Measurements from ENCODE around the gene TBX4.
"Not testable (repeated sequence)": the region's sequence is repeated elsewhere in the genome, so short reads cannot be mapped to it uniquely, and the experiment has no call there.

TBX4 gene

DNA sequence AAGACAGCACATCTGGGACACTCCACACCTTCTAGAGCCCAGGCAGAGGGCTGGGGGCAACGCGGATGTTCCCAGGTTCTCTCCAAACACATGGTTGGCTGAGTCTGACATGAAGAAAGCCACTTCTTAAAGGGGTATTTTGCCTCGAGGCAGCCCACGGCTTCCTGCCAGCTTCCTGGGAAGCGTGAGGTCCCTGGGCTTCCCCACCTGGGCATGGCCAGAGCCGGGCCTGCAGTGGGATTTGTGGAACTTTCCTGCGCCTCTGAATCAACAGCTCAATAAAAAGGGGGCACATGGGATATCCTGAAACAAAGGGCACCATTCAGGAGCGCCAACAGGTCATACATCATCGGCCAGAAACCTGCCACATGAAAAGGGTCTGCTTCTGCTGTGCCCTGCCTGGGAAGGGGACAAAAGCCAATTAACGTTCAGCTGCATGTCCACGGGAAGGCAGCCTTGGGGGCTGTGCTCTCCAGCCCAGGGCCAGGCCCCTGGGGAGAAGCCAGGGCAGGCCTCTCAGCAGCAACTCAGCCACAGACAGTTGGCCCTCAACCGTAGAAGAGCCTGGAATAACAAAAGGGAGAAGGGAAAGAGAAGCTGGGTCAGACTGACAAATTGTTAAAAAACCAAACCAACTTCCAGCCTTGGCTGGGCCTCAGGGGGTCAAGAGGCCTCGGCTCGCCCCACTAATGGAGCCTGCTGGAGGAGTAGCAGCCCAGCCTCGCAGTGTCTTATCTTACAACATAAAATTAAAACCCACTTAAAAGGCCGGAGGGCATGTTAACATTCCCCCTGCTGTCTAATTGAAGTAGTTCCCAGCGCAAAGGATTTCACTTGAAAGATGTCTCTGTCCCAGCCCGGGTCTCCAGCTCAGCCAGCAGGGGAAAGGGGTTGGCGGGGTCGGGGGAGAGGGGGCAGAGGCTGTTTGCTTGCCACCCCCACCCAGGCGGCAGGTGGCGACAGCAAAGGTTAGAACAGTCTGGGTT lies 34.2 kb downstream of the TBX4 start:
- peak; percentile 95 for DNase-seq

DNA sequence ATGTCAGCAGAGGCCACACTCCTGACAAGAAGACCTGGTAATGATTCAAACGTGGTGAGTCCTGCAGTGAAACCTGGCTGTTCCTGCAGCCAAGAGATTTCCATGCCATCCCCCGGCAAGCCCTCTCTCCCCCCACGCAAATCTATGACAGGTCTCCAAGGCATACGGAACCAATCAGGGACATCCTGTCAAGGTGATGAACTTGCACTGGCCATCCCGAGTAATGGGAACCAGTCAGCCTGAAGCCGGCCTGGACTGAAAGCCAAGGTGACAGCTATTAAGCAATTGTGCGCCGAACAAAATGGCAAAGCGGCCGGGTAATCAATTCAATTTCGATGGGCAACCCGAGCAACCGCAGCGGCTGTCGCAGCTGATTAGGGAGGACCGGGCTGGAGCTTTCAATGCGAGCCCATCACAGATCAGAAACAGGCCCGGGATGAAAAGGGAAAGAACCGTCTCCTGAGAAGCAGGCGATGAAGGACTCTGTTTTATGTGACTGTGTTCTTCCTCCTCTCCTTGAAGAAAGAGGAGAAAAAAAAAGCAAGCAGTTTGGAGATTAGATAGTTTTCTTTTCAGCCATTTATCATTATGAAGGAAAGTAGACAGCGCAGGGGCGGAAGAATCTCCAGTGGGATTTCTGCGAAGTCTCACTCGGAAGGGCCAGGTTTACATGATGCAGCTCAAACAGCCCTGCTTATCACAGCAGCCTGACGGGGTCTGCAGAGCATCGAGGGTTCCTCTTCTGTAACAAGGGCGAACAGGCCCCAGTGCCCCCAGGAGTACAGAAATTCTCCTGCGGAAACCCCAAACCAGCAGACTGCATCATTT lies 35.2 kb downstream of the TBX4 start:
- peak; percentile 79 for DNase-seq

DNA sequence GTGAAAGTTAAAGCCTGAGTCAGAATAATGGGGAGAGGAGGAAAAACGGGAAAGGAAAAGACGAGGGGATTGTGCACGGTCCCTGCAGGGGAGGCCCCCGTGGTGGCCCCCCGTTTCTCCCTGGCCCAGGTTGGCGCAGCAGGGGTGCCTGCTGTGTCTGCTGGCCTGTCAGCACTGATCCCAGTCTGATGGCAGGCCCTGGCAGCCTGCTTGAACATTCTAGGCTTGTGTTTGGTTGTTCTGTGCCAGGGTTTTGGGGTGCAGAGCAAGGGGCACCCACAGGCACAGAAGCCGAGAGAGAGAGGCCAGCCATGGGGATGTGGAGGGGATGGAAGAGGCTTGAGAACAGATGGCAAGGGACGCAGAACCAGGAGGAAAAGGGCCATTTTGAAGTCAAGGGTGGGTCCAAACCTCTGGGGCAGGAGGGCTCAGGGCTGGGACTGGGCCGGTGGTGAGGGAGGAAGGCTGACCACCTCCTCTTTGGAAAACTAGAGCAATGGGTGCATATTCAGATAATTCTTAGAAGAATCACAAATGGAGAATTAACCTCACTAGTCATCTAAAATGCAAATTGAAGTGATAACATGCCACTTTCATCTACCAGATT lies 35.9 kb downstream of the TBX4 start:
- DNase-seq, result no peak

DNA sequence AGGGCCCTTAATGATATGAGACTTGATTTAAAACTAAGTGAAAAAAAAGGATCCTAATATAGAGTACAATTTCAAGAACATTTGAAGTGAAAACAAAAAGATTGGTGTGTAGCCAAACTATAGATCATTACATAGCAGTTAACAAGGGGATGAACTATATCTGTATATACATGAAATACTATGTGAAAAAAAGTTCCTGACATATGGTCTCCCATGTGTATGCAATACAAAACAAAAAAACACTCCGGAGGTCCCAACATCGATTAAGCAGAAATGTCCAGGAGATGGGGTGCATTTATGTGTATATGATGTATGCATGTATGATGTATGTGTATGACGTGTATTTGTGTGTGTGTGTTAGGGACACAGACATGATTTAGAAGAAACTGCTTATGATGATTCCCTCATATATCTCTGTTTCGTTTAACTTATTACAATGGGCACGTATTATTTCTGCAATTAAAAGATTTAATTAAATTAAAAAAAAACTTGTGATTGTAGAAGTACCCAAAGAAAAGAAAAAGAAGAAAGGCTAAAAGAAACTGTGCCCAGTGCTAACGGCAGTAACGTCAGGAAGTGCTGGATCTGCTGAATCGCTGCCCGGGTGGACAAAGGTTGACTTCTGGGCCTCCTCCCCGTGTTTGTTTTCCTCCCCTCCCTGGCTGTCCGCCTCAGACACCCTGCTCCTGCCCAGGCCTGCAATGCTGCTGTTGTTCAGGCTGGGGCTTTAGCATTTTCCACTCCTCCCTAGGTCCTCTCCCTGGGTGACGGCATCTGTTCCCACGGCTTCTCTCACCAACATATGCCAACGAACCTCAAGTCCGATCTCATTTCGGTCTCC lies 36.9 kb downstream of the TBX4 start:
- no peak for DNase-seq

DNA sequence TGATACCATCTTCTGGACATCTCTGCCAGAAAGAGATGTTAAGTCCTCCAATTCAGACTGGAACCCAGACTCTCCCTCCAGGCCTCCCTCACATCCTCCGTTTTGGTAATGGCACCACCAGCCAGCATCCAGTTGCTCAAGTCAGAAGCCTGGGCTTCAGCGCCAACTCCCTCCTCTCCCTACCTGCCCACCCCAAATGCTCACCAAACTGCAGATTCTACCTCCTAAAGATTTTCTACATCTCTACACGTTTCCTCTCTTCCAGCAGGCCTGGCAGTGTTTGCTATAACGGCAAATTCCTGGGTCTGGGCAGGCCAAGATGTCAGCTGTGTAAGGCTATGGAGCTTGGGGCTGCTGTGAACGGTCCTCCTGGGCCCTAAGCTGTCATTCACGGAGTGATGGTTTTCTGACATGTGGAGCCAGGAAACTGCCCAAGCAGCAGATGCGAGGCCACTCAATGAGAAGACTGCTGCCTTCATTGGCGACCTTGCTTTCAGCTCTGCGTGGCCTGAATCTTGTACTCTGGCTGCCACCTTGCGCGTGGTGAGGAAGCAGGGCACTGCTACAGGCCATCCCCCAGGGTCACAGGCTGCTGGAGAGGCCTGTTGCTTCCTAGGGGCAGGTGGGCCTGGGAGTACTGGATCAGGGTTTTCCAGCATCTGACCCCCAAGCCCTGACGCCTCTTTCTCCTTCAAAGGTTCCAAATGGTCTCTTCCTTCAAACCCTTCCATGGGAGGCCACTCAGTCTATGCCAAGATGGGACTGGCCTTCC lies 37.7 kb downstream of the TBX4 start:
- DNase-seq, result no peak

DNA sequence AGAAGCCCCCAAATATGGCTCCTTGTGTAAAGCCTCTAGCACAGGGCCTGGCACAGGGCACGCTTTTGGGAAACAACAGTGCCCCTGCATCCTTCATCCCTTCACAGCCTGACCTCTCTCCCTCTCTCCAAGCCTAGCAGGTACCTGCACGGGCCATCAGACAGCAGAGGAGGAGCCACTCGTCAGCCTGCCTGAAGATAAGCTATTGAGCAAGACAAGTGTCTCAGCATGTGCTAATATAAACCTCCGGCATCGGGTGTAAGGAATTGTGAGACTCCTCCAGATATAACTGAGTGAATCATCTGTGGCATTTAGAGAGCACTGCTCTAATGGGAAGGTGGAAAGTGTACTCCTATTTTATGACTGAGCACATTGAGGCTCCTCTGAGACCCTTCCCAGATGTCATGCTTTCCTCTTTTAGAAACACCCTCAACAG lies 38.3 kb downstream of the TBX4 start:
- no peak for DNase-seq

DNA sequence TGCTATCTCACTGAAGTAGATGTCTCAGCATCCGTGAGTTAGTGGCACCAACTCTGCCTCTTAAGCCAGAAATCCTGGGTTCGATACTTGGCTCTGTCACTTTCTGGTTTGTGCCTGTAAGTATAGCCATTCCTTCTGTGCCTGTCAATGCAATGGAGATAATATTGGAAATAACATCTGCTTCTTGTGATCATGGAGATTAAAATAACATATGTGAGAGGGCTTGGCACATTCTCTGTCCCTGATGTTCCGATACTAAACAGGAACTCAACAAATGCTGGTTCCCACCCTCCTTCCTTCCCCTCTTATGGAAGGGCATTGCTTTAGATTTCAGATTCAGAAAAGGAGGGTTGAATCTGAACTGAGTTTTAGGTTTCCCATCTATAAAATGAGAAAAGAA lies 39.8 kb downstream of the TBX4 start:
- DNase-seq, result no peak

DNA sequence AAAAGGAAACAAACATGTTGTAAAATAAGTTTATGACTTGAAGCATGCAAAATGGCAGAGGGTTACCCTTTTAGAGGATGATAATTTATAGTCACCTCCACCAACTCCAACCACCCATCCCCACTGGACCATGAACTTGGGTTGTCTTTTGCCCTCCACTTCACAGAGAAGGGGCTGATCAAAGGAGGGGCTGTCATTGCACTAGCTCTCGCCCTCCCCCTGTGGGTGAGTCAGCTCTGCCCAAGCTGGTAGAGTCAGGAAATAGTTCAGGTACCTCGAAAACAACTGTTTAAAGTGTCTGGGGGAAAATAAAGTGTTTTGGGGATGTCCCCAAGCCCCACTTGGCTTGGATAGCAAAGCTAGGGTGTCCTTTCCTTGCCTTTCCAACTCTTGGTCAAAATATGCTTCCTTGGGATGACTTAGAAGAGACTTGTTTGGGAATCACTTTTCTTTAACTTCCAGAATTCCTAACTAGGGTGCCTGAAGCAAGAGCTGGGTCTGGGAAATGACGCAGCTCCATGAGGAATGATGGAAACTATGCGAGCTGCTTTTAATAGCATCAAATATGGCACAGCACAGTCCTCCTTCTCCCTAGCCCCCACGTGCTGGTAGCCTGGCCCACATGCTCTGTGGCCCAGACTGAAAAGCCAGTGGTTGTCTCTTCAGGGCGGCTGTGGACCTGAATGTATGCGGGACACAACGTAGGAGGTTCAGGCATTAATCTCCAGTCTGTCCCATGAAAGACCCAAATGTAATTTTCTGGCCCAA lies 40.7 kb downstream of the TBX4 start:
- peak; percentile 67 for DNase-seq

DNA sequence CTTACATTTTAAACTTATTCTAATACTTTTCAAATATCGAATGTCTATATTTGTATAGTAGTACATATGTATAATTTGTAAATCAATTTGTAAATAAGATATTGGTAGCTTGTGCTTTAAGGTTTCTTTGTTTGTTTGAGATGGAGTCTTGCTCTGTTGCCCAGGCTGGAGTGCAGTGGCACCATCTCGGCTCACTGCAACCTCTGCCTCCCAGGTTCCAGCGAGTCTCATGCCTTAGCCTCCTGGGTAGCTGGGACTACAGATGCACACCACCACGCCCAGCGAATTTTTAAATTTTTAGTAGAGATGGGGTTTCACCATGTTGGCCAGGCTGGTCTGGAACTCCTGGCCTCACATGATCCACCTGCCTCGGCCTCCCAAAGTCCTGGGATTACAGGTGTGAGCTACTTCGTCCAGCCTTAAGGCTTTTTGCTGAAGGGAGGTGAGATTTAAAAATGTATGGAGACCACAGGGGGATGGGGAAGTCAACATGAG lies 41.7 kb downstream of the TBX4 start:
- not testable (repeated sequence) for DNase-seq

DNA sequence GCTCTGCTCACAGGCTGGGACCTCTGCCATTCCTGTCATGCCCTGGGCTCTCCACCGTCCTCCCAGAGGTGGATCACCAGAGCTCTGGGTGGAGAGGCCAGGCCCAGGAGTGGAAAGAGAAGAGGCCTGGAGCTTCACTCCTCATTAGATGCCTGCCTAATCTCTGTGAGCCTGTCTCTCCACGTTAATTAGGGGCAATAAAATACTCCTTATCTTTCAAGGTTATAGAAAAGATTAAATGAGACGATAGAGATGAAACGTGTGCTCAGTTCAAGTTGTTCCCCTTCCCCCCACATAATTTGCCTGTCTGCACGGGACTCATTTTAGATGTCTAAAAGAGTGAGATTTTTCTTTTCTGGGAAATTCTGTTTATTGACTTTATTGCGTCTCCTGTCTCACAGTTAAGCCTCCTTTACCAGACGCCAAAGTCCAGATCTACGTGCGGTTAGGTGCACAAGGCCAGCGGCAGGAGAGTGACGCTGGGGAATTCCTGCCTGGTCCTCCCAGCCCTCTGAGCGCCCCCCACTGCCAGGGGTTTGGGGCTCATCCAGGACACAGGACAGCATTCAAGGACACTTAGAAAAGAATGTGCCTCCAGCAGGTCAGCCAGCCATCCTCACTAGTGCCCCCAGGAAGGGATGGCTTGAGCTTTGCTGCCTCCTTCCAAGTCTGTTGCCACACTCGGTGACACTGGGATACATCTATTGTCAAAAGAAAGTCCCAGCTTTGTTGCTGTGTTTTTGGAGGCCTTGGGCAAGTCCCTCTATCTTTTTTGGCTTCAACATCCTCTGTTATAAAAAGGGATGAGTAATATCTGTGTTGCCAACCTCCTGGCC lies 42.3 kb downstream of the TBX4 start:
- DNase-seq, result peak; percentile 81

DNA sequence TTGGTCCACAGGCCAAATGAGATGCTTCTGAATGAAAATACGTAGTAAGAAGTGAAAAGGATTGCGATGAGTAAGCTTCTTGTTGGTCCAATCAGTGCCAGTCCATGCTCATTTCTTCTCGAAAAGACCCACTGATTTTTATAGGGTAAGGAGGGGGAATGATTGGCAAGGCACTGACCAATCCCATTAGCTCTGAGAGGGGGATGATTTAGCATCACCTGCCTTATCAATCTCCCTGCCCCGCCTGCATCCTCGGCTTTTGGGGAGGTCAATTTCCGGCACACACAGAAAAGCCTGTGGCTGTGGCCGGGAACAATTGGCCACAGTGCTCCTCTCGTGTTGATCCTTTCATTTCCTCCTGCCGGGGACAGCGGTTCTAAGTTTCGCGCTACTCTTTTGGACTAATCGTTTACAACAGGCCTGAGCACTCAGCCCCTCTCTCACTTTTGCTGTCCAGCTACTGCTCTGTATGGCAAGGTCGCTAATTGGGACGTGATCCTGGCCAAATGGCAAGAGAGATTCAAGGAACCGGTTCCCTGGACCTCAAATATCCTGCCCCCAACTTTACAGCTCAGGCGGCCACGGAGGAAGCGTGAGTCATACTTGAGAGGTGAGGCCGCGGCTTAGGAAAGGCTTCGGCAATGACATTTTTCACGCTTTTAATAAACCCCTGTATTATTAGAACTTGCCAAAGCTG lies 43.1 kb downstream of the TBX4 start:
- peak; percentile 76 for DNase-seq

DNA sequence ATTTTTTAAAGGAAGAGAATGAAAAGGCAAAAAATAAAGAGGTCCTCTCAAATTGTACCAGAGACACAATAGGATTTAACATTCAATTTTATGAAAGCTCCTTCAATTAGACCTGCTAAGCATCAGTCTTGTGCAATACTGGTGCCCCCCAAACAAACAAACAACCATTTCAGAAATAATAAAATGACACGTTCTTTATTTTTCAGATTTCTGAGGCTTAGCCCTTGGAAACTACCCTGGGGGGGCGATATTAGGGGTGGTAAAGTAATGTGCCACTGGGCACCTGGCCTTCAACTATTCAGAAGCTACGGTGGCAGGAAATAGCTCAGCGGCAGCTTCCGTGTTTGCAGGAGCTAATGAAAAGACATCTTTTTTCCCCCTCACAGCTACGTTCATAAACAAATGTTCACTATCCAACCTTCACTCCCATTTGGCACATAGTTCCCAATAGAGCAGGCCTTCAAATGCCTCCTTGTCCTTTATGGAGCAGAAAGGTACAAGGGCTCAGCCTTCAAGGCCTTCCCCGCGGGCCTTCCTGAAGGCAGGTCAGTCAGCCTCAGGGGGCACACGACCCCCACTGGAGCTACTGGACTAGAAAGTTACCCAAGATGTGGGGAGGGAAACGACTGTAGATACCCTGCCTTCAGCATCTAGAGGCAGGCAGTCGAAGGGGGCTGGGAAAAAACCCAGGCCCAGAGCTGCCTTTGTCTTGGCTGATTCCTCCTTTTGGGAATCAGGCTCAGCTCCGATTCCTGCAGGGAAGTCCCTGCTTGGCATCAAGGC lies 44.1 kb downstream of the TBX4 start:
- DNase-seq, result peak; percentile 62

DNA sequence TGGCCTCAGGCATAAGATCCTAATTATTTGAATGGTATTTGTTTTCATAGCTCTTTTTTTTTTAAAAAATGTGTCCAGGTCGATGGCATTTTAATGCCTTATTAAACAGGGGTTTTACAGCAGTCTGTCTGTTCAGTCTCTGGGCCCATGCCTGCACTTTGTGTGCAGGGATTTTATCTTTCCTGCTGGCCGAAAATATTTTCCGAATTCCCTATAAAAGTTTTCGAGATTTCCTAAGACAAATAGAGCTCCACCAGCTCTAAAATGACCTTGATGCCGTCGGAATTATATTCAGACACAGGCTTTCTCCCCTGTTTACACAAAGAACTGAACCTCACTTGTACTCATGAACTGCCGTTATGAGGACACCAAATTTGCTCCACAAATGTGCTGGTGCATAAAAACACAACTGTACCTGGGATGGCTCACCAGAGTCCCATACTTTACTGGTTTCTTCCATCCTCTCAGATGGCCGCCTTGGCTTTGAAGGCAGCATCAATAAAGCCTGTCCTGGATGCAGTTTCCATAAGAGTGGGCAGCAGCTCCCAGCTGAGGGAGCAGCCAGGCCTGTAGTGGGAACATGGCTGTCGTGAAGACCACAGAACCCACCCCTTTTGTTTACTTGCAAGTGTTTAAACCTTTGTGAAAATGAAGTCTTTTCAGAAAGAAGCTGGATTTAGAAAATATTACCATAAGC lies 44.9 kb downstream of the TBX4 start:
- DNase-seq, result no peak

DNA sequence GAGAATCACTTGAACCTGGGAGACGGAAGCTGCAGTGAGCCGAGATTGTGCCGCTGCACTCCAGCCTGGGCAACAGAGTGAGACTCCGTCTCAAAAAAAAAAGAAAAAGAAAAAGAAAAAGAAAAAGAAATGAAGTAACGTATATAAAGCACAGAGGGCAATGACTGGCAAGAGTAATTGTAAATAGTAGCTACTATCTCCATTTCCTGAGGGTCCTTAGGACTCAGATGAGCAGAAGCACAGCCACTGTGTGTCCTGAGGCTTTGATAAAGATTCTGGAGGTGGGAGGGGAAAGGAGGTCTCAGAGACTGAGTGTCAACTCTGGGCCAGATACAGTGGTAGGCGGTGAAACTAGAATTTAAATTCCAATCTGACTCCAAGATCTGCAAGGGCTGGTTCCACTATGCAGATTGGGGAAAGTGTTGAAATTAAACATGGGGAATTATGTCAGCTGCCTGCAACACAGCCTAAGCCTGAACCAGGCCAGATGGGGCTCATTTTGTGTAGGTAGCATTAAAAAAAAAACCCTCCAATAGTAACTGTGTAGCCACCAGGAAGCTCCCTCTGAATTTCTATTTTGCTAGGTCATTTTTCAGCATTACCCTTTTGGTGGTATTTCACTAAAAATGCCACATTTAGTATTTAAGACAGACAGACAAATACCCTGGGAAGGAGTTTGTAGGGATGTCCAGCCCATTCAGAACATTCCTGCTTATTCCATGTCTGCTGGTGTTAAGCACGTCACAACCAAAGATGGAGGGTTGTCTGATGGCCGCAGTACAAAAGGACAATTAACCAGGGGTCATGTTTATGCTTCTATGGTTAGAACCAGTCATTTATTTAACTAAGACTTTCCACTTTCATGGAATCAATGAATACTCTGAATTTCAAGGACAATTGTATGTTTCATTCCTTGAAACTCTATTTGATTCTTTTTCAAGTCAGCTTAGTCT lies 46.1 kb downstream of the TBX4 start:
- no peak for DNase-seq

DNA sequence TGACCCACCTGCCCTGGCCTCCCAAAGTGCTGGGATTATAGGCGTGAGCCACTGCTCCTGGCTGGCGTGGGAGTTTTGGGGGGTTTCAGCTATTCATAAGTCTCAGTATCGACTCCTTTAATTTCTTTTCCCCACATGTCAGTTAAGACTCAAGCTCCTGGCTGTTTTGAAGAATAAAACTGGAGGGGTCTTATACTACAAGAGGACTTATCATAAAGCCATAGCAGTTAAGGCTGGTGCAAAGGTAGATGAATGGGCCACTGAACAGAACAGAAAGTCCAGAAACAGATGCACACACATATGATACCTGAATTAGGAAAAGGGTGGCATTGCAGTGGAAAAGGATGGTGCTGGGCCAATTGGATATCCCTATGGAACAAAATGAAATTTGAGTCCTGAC lies 47.4 kb downstream of the TBX4 start:
- DNase-seq, result no peak

DNA sequence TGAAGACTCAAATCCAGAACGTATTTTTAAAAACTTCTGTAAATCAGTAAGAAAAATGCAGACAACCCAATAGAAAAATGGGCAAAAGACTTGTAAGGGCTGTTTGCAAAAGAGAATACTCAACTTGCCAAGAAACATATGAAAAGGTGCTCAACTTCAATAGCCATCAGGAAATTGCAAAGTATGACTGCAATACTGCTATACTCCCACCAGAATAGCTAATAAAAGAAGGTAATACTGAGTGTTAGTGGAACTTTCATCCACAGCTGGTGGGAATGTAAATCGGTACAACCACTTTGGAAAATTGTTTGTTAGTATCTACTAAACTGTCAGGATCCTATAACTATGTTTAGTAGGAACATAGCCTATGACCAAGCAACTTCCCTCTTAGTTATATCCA lies 48.1 kb downstream of the TBX4 start:
- no peak for DNase-seq

All from islet precursor cell (in vitro differentiated cells).